ENCODE results near the gene RHOD. TPM values are rescaled to one million over a fixed set of nuclear protein-coding genes. Genes with fewer than 3 reads are reported as not detected.

Gene RHOD
- total RNA-seq, 1 experiment from 2014 or later: 33.5 TPM

- peak; percentile 13 for DNase-seq (ENCODE audit: low read depth, low spot score)
- ATAC-seq: no peak
- TSS peak; percentile 74 for BruUV-seq (replicated peaks)
- H3K4me3 ChIP-seq (ENCODE audit: low read depth in 2 of 2, low read length in 2 of 2): peak overlapping the region; percentile 64 to 81
- H3K9me3 ChIP-seq (ENCODE audit: control insufficient read depth, insufficient read depth, low read depth, low read length): no peaks in the 10 kb centered on the region
- H3K27me3 ChIP-seq (ENCODE audit: control insufficient read depth, insufficient read depth, low read length): no peaks in the 10 kb centered on the region
- intact Hi-C loops (cut with micrococcal nuclease; ENCODE audit: unreplicated experiment) (no loop called here), in situ Hi-C loops (cut with HindIII; ENCODE audit: low pct_unique_long_range_greater_than_20kb, low sequenced_read_pairs) (no loop called here)
- peaks cover 26% of the 10 kb centered on the region for H3K4me1 ChIP-seq (ENCODE audit: control insufficient read depth, insufficient read depth, low read length)
- peak overlapping the region; percentile 79 for H3K27ac ChIP-seq (ENCODE audit: low read length)
- TF ChIP-seq POLR2AphosphoS5 (IDR thresholded peaks at IDR 0.05; ENCODE audit: low read depth, low read length) (no peak), CTCF (IDR thresholded peaks at IDR 0.05) (no peak), SIN3A (IDR thresholded peaks at IDR 0.05; ENCODE audit: borderline replicate concordance, insufficient read depth, low read depth, low read length) (no peak), REST (IDR thresholded peaks at IDR 0.05; ENCODE audit: insufficient read depth in 1 of 2, low read depth in 2 of 2, low read length in 1 of 2) (no peak), TCF7L2 (IDR thresholded peaks at IDR 0.05; ENCODE audit: low read depth, low read length) (no peak)
- H3K36me3 ChIP-seq (ENCODE audit: control insufficient read depth, insufficient read depth, low read length): peaks cover 5% of the 10 kb centered on the region; the same call in 1 of the 2 replicates
- ChIA-PET CTCF (no interaction called here), POLR2A (interaction anchor here (0.5 to 0.6 kb wide), 2 partner anchors 254 to 271 kb away, joined by 3 to 7 read pairs; partner anchors contain the start of gene RAD9A)
Observed at GRCh38 chr11:67120881-67121710, 64.4 kb downstream of the RHOD start.

Small RNAs within 50 kb of the gene (microRNA-seq; reads per million reads assigned to microRNA genes)
- gene MIR6860 (ENCODE audit: unreplicated experiment): not detected

Other genes with a start within 250 kb of the RHOD start
- gene RCE1, start 213.4 kb upstream of the RHOD start, total RNA-seq (2021; ENCODE audit: unreplicated experiment): 43.7 TPM
- gene LRFN4, start 199.8 kb upstream of the RHOD start, total RNA-seq (2021; ENCODE audit: unreplicated experiment): 56.7 TPM
- gene PC, start 98.5 kb upstream of the RHOD start, total RNA-seq (2021; ENCODE audit: unreplicated experiment): 12.8 TPM
- gene C11orf86, start 81.5 kb upstream of the RHOD start, total RNA-seq (2021; ENCODE audit: unreplicated experiment): 0.28 TPM
- 0.62 TPM for gene SYT12, start 33.7 kb upstream of the RHOD start, total RNA-seq (2021; ENCODE audit: unreplicated experiment)
- gene KDM2A, start 62.4 kb downstream of the RHOD start, total RNA-seq (2021; ENCODE audit: unreplicated experiment): 112 TPM
- gene GRK2, start 209.6 kb downstream of the RHOD start, total RNA-seq (2021; ENCODE audit: unreplicated experiment): 103 TPM
- gene ANKRD13D, start 232.5 kb downstream of the RHOD start, total RNA-seq (2021; ENCODE audit: unreplicated experiment): 76.5 TPM
- 79.8 TPM for gene SSH3, start 246.7 kb downstream of the RHOD start, total RNA-seq (2021; ENCODE audit: unreplicated experiment)